Stimulated activated CD8-positive, alpha-beta memory T cell treated with anti-CD3 and anti-CD28 coated beads, Interleukin-15, amount 100 ng/mL, for 4 hours (primary cell): ENCODE data around the gene FGFR3.

Source experiments
- DNase-seq, 2 donors: peaks; one replicate each; pipeline ENCODE4 v3.0.0-alpha.2; 2020; ENCODE audit warnings: low read depth in 2 of 2

Gene FGFR3

DNA sequence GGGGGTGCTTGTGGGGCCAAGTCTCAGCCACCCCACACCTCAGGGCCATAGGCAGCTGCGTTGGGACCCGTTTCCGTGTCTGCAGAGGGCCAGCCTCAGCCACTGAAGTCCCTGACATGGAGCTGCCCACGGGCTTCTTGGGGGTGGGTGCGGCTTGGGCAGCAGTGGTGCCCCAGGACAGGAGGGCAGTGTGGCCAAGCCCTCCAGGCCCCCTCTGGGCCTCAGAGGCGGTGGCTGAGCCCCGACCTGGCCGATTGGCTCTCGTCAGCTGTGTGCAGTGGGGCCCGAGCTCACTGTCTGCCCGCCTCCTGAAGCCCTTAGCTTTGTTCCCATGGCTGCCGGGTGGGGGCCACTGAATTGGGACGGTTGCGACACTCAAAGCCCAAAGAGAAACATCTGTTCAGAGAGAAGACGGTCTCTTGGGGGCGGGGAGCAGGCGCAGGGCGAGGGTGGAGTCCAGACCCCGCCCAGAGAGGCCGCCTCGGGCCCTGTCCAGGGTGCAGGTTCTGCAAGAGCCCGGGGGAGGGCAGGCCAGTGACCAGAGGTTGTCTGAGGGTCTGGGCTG lies 9.1 kb downstream of the FGFR3 start:
- DNase-seq = no peak

DNA sequence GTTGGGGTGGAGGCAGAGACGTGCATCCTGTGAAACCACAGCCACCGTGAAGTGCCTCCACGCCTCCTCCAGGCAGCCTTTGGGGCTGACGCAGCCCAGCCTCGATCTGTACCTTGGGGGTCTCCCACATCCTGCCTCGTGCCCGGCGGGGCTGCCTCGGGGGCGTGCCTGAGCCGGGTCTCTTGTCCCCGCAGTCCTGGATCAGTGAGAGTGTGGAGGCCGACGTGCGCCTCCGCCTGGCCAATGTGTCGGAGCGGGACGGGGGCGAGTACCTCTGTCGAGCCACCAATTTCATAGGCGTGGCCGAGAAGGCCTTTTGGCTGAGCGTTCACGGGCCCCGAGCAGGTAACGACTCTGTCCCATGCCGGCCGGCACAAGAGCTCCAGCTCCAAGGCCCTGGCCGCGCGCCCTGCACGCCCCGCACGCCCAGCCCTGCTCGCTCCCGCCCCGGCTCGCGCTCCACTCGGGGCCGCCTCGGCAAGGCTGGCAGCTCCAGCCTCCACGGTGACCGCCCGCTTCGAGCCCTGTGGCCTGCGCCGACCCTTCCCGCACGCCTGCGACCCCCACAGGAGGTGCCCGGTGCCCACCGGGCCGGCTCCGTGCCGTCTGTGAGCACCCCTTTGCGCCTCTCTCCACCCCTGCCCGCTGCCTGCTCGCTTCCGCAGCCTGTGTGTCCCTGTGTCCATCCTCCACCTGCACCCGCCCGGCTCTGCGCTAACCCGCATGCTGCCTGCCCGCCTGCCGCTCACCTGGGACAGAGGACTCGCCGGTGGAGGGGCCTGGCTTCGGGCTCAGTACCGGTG lies 9.8 kb downstream of the FGFR3 start:
- no peak for DNase-seq

DNA sequence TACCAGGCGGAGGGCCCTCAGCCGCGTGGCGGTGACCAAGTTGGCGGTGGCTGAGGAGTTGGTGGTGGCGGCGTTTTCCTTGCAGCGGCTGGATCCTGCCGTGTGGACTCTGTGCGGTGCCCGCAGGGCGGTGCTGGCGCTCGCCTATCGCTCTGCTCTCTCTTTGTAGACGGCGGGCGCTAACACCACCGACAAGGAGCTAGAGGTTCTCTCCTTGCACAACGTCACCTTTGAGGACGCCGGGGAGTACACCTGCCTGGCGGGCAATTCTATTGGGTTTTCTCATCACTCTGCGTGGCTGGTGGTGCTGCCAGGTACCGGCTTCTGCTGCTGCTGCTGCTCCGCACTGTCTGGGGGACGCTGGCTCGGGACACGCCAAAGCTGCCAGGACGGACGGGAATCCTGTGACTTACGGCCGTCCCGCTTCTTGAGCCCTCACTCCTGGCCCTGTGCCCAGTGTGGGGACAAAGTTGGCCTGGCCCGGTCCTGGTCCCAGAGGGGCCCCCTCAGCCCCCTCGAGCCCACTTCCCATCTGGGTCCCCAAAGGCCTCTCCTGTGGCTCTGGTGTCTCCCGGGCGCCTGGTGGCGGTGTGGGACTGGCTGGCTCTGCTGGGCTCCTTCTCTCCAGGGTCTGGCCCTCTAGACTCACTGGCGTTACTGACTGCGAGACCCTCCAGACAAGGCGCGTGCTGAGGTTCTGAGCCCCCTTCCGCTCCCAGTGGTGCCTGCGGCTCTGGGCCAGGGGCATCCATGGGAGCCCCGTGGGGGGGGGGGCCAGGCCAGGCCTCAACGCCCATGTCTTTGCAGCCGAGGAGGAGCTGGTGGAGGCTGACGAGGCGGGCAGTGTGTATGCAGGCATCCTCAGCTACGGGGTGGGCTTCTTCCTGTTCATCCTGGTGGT lies 10.7 kb downstream of the FGFR3 start:
- DNase-seq = no peak

DNA sequence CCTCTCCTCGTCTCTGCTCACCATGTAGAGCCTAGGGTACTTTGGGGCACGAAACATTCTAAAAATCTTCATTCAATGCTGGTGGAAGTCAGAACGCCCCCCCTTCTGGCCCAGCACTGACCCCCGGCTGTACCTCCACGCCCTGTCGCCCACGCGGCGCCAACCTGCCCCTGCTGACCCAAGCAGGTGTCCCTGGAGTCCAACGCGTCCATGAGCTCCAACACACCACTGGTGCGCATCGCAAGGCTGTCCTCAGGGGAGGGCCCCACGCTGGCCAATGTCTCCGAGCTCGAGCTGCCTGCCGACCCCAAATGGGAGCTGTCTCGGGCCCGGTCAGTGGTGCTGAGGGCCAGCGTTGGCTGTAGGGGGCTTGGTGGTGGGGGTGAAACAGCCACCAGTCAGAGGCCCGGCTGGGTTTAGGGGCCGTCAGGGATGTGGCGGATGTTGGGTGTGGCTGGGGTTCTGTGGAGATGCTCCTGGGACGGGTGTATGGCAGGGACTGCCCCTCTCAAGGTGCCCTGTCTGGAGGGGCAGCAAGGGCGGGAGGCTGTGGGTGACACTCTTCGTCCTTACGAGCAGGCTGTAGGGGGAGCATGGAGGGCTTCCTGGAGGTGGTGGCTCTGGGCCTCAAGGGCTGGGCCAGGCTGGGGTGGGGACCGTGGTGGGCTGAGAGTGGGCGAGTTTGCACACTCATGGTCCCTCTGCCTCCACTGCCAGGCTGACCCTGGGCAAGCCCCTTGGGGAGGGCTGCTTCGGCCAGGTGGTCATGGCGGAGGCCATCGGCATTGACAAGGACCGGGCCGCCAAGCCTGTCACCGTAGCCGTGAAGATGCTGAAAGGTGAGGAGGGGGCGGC lies 11.8 kb downstream of the FGFR3 start:
- DNase-seq = no peak

DNA sequence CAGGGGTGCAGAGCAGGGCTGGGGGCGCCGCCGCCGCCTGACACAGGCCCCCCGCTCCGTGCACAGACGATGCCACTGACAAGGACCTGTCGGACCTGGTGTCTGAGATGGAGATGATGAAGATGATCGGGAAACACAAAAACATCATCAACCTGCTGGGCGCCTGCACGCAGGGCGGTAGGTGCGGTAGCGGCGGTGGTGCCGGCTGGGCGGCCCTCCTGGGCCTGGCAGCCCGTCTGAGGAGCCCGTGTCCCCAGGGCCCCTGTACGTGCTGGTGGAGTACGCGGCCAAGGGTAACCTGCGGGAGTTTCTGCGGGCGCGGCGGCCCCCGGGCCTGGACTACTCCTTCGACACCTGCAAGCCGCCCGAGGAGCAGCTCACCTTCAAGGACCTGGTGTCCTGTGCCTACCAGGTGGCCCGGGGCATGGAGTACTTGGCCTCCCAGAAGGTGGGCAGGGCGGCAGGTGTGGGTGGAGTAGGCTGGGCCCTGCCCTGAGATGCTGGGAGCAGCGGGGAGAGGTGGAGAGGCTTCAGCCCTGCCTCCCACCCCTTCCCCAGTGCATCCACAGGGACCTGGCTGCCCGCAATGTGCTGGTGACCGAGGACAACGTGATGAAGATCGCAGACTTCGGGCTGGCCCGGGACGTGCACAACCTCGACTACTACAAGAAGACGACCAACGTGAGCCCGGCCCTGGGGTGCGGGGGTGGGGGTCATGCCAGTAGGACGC lies 12.6 kb downstream of the FGFR3 start:
- no peak for DNase-seq

DNA sequence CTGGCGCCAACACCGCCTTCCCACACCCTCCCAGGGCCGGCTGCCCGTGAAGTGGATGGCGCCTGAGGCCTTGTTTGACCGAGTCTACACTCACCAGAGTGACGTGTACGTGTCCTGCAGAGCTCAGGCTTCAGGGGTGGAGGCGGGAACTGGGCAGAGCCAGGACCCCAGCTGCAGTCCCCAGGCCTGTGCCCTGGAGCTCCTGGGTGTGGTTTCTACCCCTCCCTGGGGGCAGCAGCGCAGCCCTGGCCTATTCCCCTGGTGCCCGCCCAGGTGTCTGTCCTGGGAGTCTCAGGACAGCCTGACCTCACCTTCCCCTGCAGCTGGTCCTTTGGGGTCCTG lies 13.1 kb downstream of the FGFR3 start:
- no peak for DNase-seq

DNA sequence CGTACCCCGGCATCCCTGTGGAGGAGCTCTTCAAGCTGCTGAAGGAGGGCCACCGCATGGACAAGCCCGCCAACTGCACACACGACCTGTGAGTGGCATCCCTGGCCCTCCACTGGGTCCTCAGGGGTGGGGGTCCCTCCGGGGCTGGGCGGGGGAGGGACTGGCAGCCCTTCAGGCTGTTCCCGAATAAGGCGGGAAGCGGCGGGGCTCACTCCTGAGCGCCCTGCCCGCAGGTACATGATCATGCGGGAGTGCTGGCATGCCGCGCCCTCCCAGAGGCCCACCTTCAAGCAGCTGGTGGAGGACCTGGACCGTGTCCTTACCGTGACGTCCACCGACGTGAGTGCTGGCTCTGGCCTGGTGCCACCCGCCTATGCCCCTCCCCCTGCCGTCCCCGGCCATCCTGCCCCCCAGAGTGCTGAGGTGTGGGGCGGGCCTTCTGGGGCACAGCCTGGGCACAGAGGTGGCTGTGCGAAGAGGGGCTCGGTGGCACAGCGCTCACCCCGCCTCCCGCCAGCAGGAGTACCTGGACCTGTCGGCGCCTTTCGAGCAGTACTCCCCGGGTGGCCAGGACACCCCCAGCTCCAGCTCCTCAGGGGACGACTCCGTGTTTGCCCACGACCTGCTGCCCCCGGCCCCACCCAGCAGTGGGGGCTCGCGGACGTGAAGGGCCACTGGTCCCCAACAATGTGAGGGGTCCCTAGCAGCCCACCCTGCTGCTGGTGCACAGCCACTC lies 13.7 kb downstream of the FGFR3 start:
- no peak for DNase-seq

DNA sequence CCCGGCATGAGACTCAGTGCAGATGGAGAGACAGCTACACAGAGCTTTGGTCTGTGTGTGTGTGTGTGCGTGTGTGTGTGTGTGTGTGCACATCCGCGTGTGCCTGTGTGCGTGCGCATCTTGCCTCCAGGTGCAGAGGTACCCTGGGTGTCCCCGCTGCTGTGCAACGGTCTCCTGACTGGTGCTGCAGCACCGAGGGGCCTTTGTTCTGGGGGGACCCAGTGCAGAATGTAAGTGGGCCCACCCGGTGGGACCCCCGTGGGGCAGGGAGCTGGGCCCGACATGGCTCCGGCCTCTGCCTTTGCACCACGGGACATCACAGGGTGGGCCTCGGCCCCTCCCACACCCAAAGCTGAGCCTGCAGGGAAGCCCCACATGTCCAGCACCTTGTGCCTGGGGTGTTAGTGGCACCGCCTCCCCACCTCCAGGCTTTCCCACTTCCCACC lies 14.3 kb downstream of the FGFR3 start:
- no peak for DNase-seq

DNA sequence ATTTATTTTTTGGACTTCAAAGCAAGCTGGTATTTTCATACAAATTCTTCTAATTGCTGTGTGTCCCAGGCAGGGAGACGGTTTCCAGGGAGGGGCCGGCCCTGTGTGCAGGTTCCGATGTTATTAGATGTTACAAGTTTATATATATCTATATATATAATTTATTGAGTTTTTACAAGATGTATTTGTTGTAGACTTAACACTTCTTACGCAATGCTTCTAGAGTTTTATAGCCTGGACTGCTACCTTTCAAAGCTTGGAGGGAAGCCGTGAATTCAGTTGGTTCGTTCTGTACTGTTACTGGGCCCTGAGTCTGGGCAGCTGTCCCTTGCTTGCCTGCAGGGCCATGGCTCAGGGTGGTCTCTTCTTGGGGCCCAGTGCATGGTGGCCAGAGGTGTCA lies 15.3 kb downstream of the FGFR3 start:
- no peak for DNase-seq

DNA sequence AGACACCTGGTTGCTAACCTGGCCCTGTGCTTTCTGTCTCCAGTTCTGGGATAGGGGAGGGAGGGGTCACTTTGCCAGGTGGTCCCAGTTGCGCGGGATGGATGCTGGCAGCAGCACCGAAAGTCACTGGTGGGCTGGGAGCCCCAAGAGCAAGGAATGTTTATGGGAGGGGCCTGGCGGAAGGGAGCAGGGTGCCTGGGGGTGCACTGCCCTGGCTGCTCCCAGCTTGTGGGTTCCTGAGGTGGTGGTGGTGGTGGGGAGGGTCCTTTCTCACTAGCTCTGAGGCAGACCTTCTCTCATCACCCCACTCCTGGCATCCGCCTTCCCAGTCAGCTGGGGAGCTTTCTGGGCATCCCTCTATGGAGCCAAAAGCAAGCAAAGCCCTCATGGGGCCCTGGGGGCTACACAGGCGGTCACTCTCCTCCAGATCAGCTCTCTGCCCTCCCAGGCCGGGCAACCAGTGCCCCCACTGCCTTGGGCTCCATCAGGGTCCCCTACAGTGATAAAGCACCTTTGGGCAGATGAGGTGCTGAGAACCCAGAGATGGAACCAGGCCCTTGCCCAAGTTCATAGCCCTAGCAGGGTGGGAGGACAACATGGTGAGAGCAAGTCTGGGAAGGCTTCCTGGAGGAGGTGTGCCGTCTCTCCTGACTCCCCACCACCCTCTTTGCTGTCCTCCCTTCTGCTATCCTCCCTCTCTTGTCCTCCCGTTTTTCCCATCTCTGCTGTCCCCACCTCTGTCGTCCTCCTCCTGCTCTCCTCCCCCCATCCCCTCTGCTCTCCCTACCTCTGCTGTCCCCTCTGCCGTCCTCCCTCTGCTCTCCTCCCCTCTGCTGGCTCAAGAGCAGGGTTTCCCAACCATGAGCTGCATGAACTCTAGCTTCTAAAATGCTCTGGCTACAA lies 16.0 kb downstream of the FGFR3 start:
- no peak for DNase-seq

DNA sequence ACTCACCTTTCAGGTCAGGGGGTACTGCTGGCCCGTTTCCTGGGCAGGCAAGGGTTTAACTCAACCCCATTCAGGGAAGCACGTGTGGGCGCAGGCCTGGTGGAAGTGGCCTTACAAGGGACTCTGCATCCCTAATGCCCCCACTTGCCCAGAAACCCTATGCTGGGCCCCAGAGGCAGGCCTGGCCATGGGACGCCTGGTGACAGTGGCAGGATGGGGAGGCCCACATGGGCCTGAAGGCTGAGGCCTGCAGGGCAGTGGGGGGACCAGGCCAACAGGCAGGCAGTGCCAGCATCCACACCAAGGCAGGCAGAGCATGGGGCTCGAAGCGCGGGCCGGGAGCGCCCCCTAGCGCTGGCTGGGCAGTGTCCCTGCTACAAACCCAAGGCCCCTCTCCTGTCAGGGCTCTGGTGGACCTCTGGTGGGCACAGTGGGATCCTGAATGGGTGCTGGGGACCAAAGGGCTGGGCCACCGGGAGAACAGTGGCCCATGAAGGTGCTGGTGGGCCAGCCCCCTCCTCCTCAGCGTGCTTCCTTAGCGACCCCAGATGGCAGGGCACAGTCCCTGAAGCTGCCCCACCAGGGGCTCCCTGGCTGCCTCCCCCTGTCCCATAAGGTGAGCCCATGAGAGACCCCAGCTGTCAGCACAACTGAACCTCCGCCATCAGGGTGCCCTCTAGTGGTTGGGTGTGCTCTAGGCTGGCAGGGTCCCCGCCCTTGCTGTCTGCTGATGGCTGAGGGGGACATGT lies 16.8 kb downstream of the FGFR3 start:
- peak; percentile 11 to 27 for DNase-seq

DNA sequence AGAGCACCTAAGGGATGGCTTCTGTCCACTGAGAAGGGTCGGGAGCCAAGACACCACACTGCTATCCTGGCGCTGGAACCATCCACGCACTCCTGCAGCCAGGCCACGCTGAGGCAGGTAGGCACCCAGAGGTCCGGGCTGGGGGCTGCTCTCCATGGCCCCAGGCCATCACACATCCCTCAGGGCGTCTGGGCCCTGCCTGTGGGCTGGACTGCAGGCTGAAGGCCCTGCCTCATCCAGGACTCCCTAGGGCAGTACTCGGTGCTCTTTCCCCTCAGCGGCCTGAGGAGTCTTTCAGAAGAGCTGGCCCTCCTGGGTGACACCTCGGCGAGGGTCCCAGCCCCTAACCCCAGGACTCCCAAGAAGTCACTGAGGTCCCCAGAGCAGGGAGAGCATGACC lies 17.7 kb downstream of the FGFR3 start:
- no peak for DNase-seq

DNA sequence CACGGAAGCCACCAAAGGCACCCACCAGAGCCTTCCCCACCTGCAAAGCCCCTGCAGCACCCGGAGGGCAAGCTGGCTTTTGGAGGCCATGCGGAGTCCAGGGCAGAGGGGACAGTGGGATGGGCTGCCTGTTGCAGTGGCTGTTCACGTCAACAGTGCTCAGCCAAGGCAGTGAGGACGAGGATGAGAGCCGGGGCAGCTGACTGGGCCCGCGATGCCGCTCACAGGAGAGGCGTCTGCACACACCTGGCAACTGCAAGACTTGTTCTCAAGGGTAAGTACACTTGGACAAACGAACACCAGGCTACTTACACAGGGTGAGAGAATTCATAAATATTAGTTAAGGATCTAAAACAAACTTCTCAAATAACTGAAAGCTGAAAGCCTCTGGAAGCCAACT lies 19.6 kb downstream of the FGFR3 start:
- DNase-seq = no peak

DNA sequence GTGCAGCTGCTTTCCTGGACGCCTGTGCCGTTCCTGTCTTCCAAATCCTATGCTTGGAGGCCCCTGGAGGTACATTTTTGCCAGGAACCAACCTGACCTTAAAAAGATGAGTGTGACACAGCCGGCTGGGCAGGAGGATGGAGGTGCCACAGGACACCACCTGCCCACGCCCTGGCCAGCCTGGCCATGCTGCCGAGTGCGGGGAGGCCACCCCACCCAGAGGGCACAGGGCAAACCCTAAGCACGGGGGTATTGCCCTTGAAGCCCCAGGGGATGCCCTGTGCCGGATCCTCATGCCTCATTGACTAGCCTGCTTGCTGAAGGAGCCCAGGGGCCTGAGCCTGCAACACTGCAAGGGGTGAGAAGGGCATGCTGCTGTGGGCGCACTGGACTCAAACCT lies 20.1 kb downstream of the FGFR3 start:
- DNase-seq = no peak

DNA sequence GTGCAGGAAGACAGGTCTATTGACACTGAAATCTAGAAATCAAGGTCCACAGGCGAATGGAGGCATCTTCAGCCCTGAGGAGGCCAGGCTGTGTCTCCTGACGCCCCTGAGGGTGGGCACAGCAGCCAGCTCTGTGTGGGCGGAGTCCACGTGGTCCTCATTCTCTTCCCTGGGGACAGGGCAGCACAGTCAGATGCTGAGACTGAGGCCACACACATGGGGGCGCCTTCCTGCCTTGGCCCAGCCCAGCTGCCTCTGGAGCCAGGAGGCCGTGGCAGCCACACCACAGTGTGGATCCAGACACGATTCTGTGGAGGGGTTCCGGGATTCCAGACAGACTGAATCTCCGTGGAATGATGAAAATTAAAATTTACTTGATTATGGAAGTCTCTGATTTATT lies 20.8 kb downstream of the FGFR3 start:
- DNase-seq = no peak

DNA sequence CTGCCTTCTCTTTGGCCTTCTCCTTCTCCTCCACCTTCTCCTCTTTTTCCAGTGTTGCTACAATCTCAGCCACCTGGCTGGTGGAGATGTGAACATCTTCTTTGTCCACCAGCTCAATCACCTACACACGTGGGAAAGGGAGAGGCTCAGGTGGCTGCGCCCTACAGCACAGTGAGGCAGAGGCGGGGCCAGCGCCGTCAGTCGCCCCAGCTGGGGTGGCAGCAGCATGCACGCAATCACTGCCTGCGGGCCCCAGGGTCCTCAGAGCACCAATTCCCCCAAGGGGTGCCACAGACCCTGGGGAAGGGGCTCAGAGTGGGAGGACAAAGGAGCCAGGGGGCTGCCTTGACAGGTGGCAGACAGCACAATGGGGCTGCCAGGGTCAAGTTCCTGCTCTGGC lies 21.4 kb downstream of the FGFR3 start:
- DNase-seq = no peak

DNA sequence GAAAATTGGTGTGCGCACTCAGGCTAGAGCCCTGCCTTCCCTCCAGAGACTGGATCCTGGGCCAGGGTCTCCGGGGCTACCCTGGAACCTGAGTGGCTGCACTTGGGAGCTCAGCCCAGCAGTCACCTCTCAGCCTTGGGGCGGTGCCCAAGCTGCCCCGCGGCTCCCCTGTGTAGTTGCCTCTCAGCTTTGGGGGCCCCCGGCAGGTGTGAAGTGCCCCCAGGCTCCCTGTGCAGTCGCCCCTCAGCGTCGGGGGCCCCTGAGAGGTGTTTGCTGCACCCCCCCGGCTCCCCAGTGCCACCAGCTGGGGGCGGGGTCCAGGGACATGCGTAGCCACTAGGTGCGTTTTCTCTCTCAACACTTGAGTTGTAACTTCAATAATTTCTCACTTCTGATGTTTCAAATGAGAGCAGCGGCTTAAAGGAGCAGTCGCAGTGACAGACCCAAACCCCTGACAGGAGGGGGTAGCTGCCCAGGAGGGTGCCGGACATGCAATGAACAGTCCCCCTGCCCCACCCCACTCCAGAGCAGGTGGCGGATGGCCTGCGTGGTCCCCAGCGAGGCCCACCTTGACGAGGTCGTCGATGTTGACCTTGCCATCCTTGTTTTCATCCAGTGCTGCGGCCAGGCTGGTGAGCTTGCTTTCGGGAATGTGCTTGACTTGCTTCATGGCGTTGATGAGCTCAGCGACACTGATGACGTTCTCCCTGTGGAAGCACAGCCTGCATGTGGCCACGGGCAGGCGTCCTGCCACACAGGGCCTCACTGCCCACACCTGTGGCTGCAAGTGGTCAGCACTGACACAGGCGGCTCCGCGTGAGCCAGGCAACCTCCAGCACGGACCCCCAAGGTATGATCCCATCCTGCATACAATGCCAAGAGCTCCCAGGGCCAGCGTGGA lies 22.3 kb downstream of the FGFR3 start:
- no peak for DNase-seq
